Activated gamma-delta T cell treated with Interleukin-2 at 50 U/mL for 16 hours (primary cell): Measurements from ENCODE around the gene COPZ2.

Source experiments
- DNase-seq: peaks from one replicate; pipeline ENCODE4 v3.0.0-alpha.2; 2020

COPZ2 gene

DNA sequence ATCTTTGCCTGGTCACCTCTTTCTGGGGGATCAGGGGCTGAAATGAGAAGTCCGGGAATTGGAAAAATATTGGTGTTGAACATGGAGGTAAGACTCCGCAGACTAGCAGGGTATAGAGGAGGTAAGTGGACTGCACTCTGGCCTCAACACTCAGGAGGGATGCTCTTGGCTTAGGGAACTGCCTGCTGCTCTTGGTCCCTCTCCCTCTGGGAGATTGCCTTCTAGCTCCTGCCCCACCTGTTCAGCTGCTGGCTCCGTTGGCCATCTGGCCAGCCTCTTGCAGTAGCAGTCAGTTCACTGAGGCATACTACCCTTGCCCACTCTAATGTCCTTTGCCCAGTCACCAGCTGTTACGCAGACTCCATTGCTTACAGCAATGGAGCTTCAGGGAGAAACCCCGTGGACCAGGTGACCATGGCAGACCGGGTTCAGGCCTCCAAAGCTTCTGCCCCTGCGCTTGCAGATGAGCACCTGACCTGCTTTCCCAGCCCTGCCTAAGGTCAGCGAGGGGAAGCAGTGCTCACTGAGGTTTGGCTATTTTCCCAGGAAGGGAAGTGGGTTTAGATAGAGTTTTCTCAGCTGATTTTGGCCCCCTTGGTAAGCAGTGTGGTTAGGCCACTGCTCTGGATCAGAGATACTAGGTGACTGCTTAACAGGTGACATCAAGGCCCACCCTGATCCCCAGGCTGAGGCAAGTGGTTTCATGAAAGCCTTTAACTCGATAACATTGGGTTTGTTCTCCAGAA lies 54.8 kb downstream of the COPZ2 start:
- DNase-seq = no peak

DNA sequence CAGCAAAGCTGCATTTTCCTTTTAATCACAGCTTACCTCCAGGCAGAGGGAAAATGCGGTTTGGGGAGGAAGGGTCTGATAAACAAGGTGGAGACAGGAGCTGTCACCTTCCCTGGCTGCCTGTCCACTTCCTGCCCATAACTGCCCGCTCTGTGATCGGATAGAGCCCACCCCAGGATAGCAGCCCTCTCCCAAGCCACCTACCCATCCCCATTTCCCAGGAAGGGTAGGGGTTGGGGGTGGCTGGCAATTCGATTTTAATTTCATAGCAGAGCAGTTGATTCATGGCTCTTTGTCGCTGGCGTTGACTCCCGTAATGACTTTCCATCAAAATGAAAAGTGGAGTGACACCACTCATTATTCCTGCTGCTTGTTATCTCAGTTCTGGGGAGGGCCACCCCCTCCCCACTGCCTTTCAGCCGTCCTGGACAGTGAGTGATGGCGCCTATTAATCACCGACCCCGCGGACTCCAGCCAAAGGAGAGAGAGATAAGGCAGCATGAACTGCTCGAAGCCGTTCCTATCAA lies 55.4 kb downstream of the COPZ2 start:
- no peak for DNase-seq

DNA sequence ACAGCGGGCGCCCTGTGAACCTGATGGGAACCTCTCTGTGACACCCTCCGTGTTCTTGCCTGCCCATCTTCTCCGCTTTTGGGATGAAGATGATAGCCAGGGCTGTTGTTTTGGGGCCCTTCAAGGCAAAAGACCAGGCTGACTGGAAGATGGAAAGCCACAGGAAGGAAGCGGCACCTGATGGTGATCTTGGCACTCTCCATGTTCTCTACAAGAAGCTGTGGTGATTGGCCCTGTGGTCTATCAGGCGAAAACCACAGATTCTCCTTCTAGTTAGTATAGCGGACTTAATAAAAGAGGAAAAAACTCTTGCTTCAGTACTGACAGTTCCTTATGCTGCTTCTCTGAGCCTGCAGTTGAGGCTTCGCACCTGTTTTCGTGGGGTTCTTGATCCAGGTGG lies 56.1 kb downstream of the COPZ2 start:
- DNase-seq = no peak

DNA sequence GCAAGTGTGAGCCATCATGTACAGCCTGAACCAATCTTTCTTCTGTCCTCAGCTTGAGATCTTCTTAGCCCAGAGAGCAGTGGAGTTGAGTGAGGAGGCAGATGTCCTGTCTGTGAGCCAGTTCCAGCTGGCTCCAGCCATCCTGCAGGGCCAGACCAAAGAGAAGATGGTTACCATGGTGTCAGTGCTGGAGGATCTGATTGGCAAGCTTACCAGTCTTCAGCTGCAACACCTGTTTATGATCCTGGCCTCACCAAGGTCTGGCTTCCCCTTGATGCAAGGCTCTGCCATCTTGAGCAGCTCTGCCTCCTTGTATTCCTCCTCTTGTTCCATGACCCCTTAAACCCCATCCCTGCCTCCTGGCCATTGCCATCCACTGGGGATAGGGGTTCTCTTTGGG lies 57.1 kb downstream of the COPZ2 start:
- no peak for DNase-seq

DNA sequence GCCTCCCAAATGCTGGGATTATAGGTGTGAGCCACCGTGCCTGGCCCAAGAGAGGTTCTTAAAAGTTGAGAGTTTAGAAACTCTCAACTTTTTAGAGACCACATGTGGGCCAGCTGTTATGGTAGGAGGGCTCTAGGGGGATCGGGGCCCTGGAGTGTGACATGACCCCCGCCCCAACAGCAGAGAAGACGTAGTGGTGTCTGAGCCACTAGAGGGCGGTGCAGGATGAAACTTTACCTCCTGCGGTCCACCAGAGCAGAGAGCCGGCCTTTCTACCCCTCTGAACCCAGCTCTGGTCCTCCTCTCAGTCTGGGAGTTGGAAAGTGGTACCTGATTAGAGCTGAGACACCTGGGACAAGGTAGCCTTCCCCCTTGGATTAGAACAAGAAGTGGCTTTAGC lies 59.3 kb downstream of the COPZ2 start:
- DNase-seq = peak; percentile 31
